GM19455 (cell line): ENCODE measurements around the gene MMP17.
A peak's percentile ranks its signal among the peaks of the same experiment; 100 is the strongest.

Experiments
- ATAC-seq: cut with Tn5 transposase; IDR thresholded peaks from one replicate; pipeline ENCODE4 v1.9.1; 2021; ENCODE audit not compliant: unreplicated experiment

Gene MMP17

DNA sequence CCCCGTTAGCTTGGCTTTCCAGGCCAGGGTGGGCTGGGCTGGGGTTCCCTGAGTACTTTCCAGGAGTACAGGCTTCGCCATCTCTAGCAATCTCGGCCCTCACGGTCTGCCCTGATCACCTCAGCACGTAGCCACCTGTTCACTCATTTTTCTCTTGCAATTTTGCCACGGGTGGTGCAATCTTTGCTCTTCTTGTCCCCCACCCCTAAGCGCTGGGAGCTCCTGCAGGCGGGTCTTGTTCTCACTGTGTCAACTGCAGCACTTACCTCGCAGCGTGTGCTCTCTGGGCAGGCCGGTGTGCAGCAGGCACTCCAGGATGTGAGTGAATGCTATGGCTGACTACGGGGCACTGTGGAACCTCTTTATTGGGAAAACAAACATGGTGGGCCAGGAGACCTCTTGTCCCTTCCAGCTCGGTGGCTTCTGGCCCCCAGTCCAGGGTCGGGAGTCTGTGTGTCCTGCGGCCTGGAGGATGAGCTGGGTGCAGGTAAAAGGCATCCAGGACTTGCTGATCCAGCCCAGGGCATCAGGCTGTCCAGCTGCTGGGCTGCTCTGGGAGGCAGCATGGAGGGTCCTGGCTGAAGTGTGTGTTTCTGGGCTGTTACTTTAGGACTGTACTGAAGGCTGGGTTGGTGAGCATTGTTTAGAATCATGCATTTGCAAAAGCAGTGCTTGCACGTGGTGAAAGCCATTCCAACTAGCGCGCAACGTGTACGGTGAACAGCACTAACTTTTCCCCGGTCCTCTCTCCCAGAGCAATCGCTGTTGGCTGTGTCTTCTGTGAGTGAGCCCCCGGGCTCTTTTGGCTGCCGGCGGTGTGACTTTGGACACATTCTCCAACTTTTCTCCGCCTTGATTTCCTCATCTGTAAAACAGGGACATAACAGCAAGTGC lies 64.8 kb downstream of the MMP17 start:
- ATAC-seq: no peak

GRCh38 chr12:131893605-131894312 lies 65.6 kb downstream of the MMP17 start:
- ATAC-seq: no peak

GRCh38 chr12:131894313-131894860 lies 66.2 kb downstream of the MMP17 start, which contains the start of gene ULK1:
TSS of gene ULK1 (plus strand) at chr12:131894622. CDS start at chr12:131895002, 380 bp downstream.
- peak; percentile 85 for ATAC-seq

GRCh38 chr12:131894981-131895639 lies 66.9 kb downstream of the MMP17 start:
- no peak for ATAC-seq

- ATAC-seq: peak; percentile 9
Measured at GRCh38 chr12:131895640-131896079, 67.5 kb downstream of the MMP17 start.

GRCh38 chr12:131896080-131896810 lies 68.1 kb downstream of the MMP17 start:
- ATAC-seq: peak; percentile 63

DNA sequence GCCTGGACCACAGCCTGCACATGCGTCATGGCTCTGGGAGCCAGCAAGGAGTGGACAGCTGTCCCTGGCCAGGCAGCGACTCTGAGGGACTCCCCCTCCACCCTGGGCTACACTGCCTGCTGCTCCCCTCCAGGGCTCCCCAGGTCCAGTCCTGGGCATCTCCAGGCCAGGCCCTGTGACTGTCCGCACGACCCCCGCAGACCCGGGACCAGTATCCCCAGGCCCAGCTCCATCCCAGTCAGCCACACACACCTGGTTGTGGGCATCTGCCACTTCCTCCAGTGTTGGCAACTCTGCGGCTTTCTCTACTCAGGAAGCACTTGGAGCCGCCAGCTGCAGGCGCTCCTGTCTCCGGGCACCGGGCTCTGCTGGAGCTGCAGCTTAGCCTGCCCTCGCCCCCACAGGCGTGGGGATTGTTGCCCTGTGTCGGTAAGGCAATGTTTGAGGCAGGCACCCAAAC lies 68.6 kb downstream of the MMP17 start:
- no peak for ATAC-seq

- no peak for ATAC-seq
Measured at GRCh38 chr12:131897276-131897675, 69.1 kb downstream of the MMP17 start.

GRCh38 chr12:131897875-131898274 lies 69.7 kb downstream of the MMP17 start:
- ATAC-seq: no peak

DNA sequence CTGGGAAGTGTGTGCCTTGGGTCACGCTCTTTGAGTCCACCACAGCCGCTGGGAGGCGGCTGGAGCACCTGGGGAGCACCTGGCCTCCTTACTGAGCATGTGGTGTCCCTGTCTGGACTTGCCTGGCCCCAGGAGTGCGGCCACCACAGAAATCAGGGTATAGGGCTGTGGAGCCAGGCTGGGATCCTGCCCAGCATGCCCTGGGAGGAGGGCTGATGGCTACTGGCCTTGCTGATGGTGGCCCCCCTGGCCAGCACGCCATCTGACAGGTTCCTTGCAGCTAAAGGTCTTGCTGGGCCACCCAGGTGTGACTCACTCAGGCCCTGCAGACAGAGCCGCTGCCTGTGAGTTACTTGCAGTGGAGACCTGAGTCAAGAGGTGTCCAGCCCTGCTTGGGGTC lies 72.2 kb downstream of the MMP17 start:
- no peak for ATAC-seq
